OCI-LY1 (cell line): ENCODE measurements around the gene DDX50.

ENCODE experiments used
- H2AFZ ChIP-seq: fragments of 200-600 bp; sonication (generic), shearing (Covaris generic); 2 replicates; pipeline ENCODE4 v1.6.0; 2014; ENCODE audit warnings: antibody characterized with exemption, mild to moderate bottlenecking, low read length
- H3F3A ChIP-seq: fragments of 200-600 bp; sonication (generic), shearing (Covaris generic); 2 replicates; pipeline ENCODE4 v1.6.0; 2014; ENCODE audit warnings: mild to moderate bottlenecking, antibody characterized with exemption, low read length, moderate library complexity; ENCODE audit not compliant: insufficient read depth
- H3K27ac ChIP-seq: fragments of 200-600 bp; sonication (generic); 2 replicates; pipeline ENCODE4 v1.5.1; 2014; ENCODE audit warnings: low read length, mixed run types, mild to moderate bottlenecking, low read depth; ENCODE audit not compliant: poor library complexity, severe bottlenecking
- H3K27me3 ChIP-seq: fragments of 200-600 bp; sonication (generic); 2 replicates; pipeline ENCODE4 v1.6.0; 2014; ENCODE audit warnings: antibody characterized with exemption, mild to moderate bottlenecking, low read length, moderate library complexity; ENCODE audit not compliant: insufficient read depth
- H3K36me3 ChIP-seq: fragments of 200-600 bp; sonication (generic); 2 replicates; pipeline ENCODE4 v1.6.1; 2014; ENCODE audit warnings: mild to moderate bottlenecking, antibody characterized with exemption, low read length, moderate library complexity, mixed read lengths; ENCODE audit not compliant: insufficient read depth
- H3K4me1 ChIP-seq: fragments of 200-600 bp; sonication (generic); 2 replicates; pipeline ENCODE4 v1.5.1; 2014; ENCODE audit warnings: mild to moderate bottlenecking, low read length, moderate library complexity; ENCODE audit not compliant: insufficient read depth, severe bottlenecking
- H3K4me2 ChIP-seq: fragments of 200-600 bp; sonication (generic), shearing (Covaris generic); 2 replicates; pipeline ENCODE4 v1.6.1; 2014; ENCODE audit warnings: low read length
- H3K4me3 ChIP-seq: fragments of 200-600 bp; sonication (generic); 2 replicates; pipeline ENCODE4 v1.5.1; 2014; ENCODE audit warnings: low read length, low read depth, mild to moderate bottlenecking, mixed read lengths; ENCODE audit not compliant: poor library complexity, severe bottlenecking
- H3K79me2 ChIP-seq: fragments of 200-600 bp; shearing (Covaris generic); 2 replicates; pipeline ENCODE4 v1.6.1; 2016; ENCODE audit warnings: mixed run types, low read length, mixed read lengths; ENCODE audit not compliant: insufficient read depth
- H3K9ac ChIP-seq: fragments of 200-600 bp; sonication (generic), shearing (Covaris generic); 2 replicates; pipeline ENCODE4 v1.6.1; 2014; ENCODE audit warnings: mild to moderate bottlenecking, low read length, mixed read lengths
- H3K9me2 ChIP-seq: fragments of 200-600 bp; sonication (generic), shearing (Covaris generic); 2 replicates; pipeline ENCODE4 v1.6.1; 2014; ENCODE audit warnings: low read depth, mild to moderate bottlenecking, low read length, mixed read lengths
- H3K9me3 ChIP-seq: fragments of 200-600 bp; shearing (Covaris generic); 2 replicates; pipeline ENCODE4 v1.6.1; 2014; ENCODE audit warnings: low read length, mixed read lengths
- H4K20me1 ChIP-seq: fragments of 200-600 bp; sonication (generic), shearing (Covaris generic); 2 replicates; pipeline ENCODE4 v1.6.0; 2016; ENCODE audit warnings: mild to moderate bottlenecking, low read length; ENCODE audit not compliant: insufficient read depth
- CTCF ChIP-seq: fragments of 200-600 bp; sonication (generic), shearing (Covaris generic); IDR thresholded peaks from 2 replicates; pipeline ENCODE4 v1.5.1; 2017; ENCODE audit warnings: mild to moderate bottlenecking, antibody characterized with exemption, low read length, moderate library complexity, mixed read lengths
- EZH2 ChIP-seq: fragments of 200-600 bp; sonication (generic), shearing (Covaris generic); IDR thresholded peaks from 2 replicates; pipeline ENCODE4 v1.8.0; 2017; ENCODE audit warnings: borderline replicate concordance, mixed run types, mild to moderate bottlenecking, antibody characterized with exemption, low read length, moderate library complexity, mixed read lengths

DDX50 gene

GRCh38 chr10:68981074-68981473 is 80.0 kb downstream of the DDX50 start:
- H3K4me3 ChIP-seq: no peak overlapping the region
- H3F3A ChIP-seq: peaks cover 9% of the 10 kb centered on the region; the same call in 1 of the 2 replicates
- H3K9me2 ChIP-seq: no peaks in the 10 kb centered on the region
- H3K27ac ChIP-seq: no peak overlapping the region
- no peaks in the 10 kb centered on the region for H3K27me3 ChIP-seq
- TF ChIP-seq CTCF (peak; percentile 20; the same call in 1 of the 2 replicates), EZH2 (no peak)
- no peaks in the 10 kb centered on the region for H4K20me1 ChIP-seq
- no peaks in the 10 kb centered on the region for H3K4me1 ChIP-seq
- H3K36me3 ChIP-seq: peaks cover 94% of the 10 kb centered on the region
- H3K9me3 ChIP-seq: no peaks in the 10 kb centered on the region
- H3K79me2 ChIP-seq: no peaks in the 10 kb centered on the region
- H2AFZ ChIP-seq: no peak overlapping the region
- no peak overlapping the region for H3K4me2 ChIP-seq
- no peak overlapping the region for H3K9ac ChIP-seq

GRCh38 chr10:68982389-68982788 is 81.3 kb downstream of the DDX50 start:
- Histone ChIP-seq H3K27ac (no peak overlapping the region), H3K9me2 (no peaks in the 10 kb centered on the region), H3K4me2 (no peak overlapping the region), H4K20me1 (no peaks in the 10 kb centered on the region), H3F3A (peaks cover 9% of the 10 kb centered on the region; the same call in 1 of the 2 replicates), H3K4me1 (peaks cover under 1% of the 10 kb centered on the region), H3K9me3 (no peaks in the 10 kb centered on the region), H2AFZ (no peak overlapping the region), H3K79me2 (no peaks in the 10 kb centered on the region), H3K9ac (no peak overlapping the region), H3K27me3 (no peaks in the 10 kb centered on the region), H3K36me3 (peaks cover 82% of the 10 kb centered on the region), H3K4me3 (no peak overlapping the region)
- TF ChIP-seq CTCF: no peak
- no peak for TF ChIP-seq EZH2

DNA sequence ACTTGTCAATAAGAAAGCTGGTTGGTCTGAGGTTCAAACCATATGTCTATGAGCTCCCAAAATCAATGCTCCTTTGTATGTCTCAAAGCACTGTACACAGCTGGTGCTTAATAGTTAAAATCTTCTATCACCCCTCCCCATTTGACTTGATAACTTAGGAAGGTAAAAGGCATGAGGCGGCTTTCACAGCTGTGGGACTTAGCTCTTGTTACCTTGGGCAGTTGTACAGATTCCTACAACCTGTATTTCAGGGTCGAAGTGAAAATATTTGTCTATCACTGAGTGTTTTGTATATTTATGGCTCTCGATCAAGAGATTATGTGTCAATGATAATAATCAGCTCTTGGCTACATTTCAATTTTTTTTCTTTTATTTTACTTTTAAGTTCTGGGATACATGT is 86.5 kb downstream of the DDX50 start:
- H4K20me1 ChIP-seq: no peaks in the 10 kb centered on the region
- peaks cover 33% of the 10 kb centered on the region for H3K4me1 ChIP-seq
- no peaks in the 10 kb centered on the region for H3K27me3 ChIP-seq
- no peaks in the 10 kb centered on the region for H3K79me2 ChIP-seq
- H2AFZ ChIP-seq: no peak overlapping the region
- no peak overlapping the region for H3K27ac ChIP-seq
- H3K9ac ChIP-seq: no peak overlapping the region; the same call in 1 of the 2 replicates
- peak overlapping the region; percentile 73 for H3K4me2 ChIP-seq
- H3K9me2 ChIP-seq: no peaks in the 10 kb centered on the region
- H3K9me3 ChIP-seq: no peaks in the 10 kb centered on the region
- peaks cover 5% of the 10 kb centered on the region; the same call in 1 of the 2 replicates for H3F3A ChIP-seq
- H3K36me3 ChIP-seq: peaks cover 32% of the 10 kb centered on the region
- H3K4me3 ChIP-seq: peak overlapping the region; percentile 66
- TF ChIP-seq EZH2: no peak
- no peak for TF ChIP-seq CTCF
